IMR-90 (cell line): Measurements from ENCODE around the gene IWS1. TPM values are rescaled to one million over a fixed set of nuclear protein-coding genes. Genes with fewer than 3 reads are reported as not detected.

Experiments used
- ATAC-seq: fragments of 200-7000 bp; cut with Tn5 transposase; 2 replicates; pipeline ENCODE4 v1.9.1; 2020; ENCODE audit warnings: low read depth, mild to moderate bottlenecking, moderate library complexity
- BruUV-seq: library from RNA; stranded (reverse); fragments of 400-500 nt; replicated peaks from 2 replicates; lab custom pipeline; 2021; lab: Mats Ljungman, UMichigan
- CTCF ChIA-PET: fragments of 300-600 bp; formaldehyde crosslinking; extraction: SDS; loops from one replicate; lab custom pipeline; 2021; ENCODE audit warnings: antibody characterized with exemption; lab: Yijun Ruan, JAX
- POLR2A ChIA-PET: fragments of 300-600 bp; sonication (Branson Sonifier 250); formaldehyde crosslinking; loops from one replicate; lab custom pipeline; 2022; ENCODE audit warnings: antibody characterized with exemption; ENCODE audit not compliant: unreplicated experiment; lab: Charles Lee
- DNase-seq: peaks from one replicate; pipeline ENCODE4 v3.0.0; 2013
- H2AFZ ChIP-seq: replicated peaks from 2 replicates; pipeline ENCODE3; 2013; ENCODE audit warnings: low read length, mild to moderate bottlenecking; ENCODE audit not compliant: poor library complexity
- H2AK5ac ChIP-seq: 2 replicates; pipeline ENCODE4 v1.6.1; 2013; ENCODE audit warnings: low read depth, low read length, inconsistent platforms
- H2AK9ac ChIP-seq: replicated peaks from 2 replicates; pipeline ENCODE3; 2013; ENCODE audit warnings: mild to moderate bottlenecking, low read depth, low read length, moderate library complexity; ENCODE audit not compliant: poor library complexity
- H2BK120ac ChIP-seq: 2 replicates; pipeline ENCODE4 v1.6.1; 2013; ENCODE audit warnings: low read depth, low read length, inconsistent platforms
- H2BK15ac ChIP-seq: 3 replicates; pipeline ENCODE4 v1.6.1; 2013; ENCODE audit warnings: low read depth, low read length, inconsistent platforms
- H2BK20ac ChIP-seq: 2 replicates; pipeline ENCODE4 v1.6.1; 2013; ENCODE audit warnings: low read depth, mild to moderate bottlenecking, inconsistent platforms, low read length, moderate library complexity
- H2BK5ac ChIP-seq: 2 replicates; pipeline ENCODE4 v1.6.1; 2013; ENCODE audit warnings: mild to moderate bottlenecking, low read depth, low read length, inconsistent platforms; ENCODE audit not compliant: poor library complexity, severe bottlenecking
- H3K14ac ChIP-seq: replicated peaks from 2 replicates; pipeline ENCODE4 v1.6.1; 2013; ENCODE audit warnings: low read depth, low read length, inconsistent platforms
- H3K18ac ChIP-seq: 2 replicates; pipeline ENCODE4 v1.6.1; 2013; ENCODE audit warnings: low read depth, low read length, control low read depth
- H3K23ac ChIP-seq: 2 replicates; pipeline ENCODE4 v1.6.1; 2013; ENCODE audit warnings: low read depth, low read length, inconsistent platforms
- H3K27ac ChIP-seq: 2 replicates; pipeline ENCODE4 v1.5.1; 2013; ENCODE audit warnings: mild to moderate bottlenecking, control low read depth, low read length; ENCODE audit not compliant: insufficient read depth
- H3K27me3 ChIP-seq: 2 replicates; pipeline ENCODE4 v1.6.1; 2013; ENCODE audit warnings: low read length; ENCODE audit not compliant: control insufficient read depth, insufficient read depth
- H3K36me3 ChIP-seq: 2 replicates; pipeline ENCODE4 v1.6.1; 2013; ENCODE audit warnings: low read length, mixed read lengths; ENCODE audit not compliant: control insufficient read depth, insufficient read depth
- H3K4ac ChIP-seq: 2 replicates; pipeline ENCODE4 v1.6.1; 2013; ENCODE audit warnings: low read depth, low read length, inconsistent platforms
- H3K4me1 ChIP-seq: 2 replicates; pipeline ENCODE4 v1.6.1; 2013; ENCODE audit warnings: low read length, mixed read lengths; ENCODE audit not compliant: control insufficient read depth, insufficient read depth
- H3K4me2 ChIP-seq: 2 replicates; pipeline ENCODE4 v1.6.1; 2013; ENCODE audit warnings: low read depth, mild to moderate bottlenecking, control low read depth, low read length, moderate library complexity
- H3K4me3 ChIP-seq: 2 replicates; pipeline ENCODE4 v1.5.1; 2013; ENCODE audit warnings: low read depth, mild to moderate bottlenecking, control low read depth, low read length, moderate library complexity; ENCODE audit not compliant: insufficient read depth
- H3K56ac ChIP-seq: 2 replicates; pipeline ENCODE4 v1.6.1; 2013; ENCODE audit warnings: low read length, inconsistent platforms; ENCODE audit not compliant: insufficient read depth; ENCODE audit errors: extremely low read depth
- H3K79me1 ChIP-seq, 2 experiments: 2 replicates each; pipeline ENCODE4 v1.6.1; 2013; ENCODE audit warnings: low read length in 2 of 2, inconsistent platforms in 1 of 2, low read depth in 1 of 2
- H3K9ac ChIP-seq: 2 replicates; pipeline ENCODE4 v1.6.1; 2013; ENCODE audit warnings: low read depth, low read length, control low read depth
- H3K9me1 ChIP-seq: 2 replicates; pipeline ENCODE4 v1.6.1; 2013; ENCODE audit warnings: low read length, inconsistent platforms; ENCODE audit not compliant: insufficient read depth
- H3K9me3 ChIP-seq: 2 replicates; pipeline ENCODE4 v1.6.1; 2013; ENCODE audit warnings: low read length; ENCODE audit not compliant: control insufficient read depth, insufficient read depth
- H4K20me1 ChIP-seq: 2 replicates; pipeline ENCODE4 v1.6.1; 2013; ENCODE audit warnings: low read length, inconsistent platforms; ENCODE audit not compliant: insufficient read depth
- H4K5ac ChIP-seq: 2 replicates; pipeline ENCODE4 v1.6.1; 2013; ENCODE audit warnings: mild to moderate bottlenecking, low read depth, low read length, control low read depth
- H4K8ac ChIP-seq, 2 experiments: 2 replicates each; pipeline ENCODE4 v1.6.1; 2013; ENCODE audit warnings: low read depth in 2 of 2, low read length in 2 of 2, control low read depth in 1 of 2, inconsistent platforms in 1 of 2
- H4K91ac ChIP-seq: 2 replicates; pipeline ENCODE4 v1.6.1; 2013; ENCODE audit warnings: low read depth, low read length, inconsistent platforms; ENCODE audit not compliant: insufficient read depth
- BHLHE40 ChIP-seq: fragments of 150-350 bp; IDR thresholded peaks from 2 replicates; pipeline ENCODE4 v1.6.1; 2016; ENCODE audit warnings: mild to moderate bottlenecking, low read depth, low read length
- CEBPB ChIP-seq: IDR thresholded peaks from 2 replicates; pipeline ENCODE4 v1.6.1; 2012; ENCODE audit warnings: low read depth, low read length, improper control_type of control experiment
- CHD1 ChIP-seq: IDR thresholded peaks from 2 replicates; pipeline ENCODE4 v1.6.1; 2012; ENCODE audit warnings: low read depth, low read length, improper control_type of control experiment
- CTCF ChIP-seq: conservative IDR thresholded peaks from 2 replicates; pipeline ENCODE4 v1.5.1; 2012; ENCODE audit warnings: mild to moderate bottlenecking, low read depth, low read length, improper control_type of control experiment
- ELK1 ChIP-seq: fragments of 150-350 bp; IDR thresholded peaks from 2 replicates; pipeline ENCODE4 v1.6.1; 2016; ENCODE audit warnings: low read depth, mild to moderate bottlenecking, low read length, moderate library complexity, borderline replicate concordance
- FOS ChIP-seq: fragments of 150-350 bp; IDR thresholded peaks from 2 replicates; pipeline ENCODE4 v1.6.1; 2016; ENCODE audit warnings: low read depth, low read length
- MAFK ChIP-seq: IDR thresholded peaks from 2 replicates; pipeline ENCODE4 v1.6.1; 2012; ENCODE audit warnings: low read depth, low read length, improper control_type of control experiment
- MAZ ChIP-seq: IDR thresholded peaks from 2 replicates; pipeline ENCODE4 v1.6.1; 2012; ENCODE audit warnings: low read depth, mild to moderate bottlenecking, low read length, improper control_type of control experiment, moderate library complexity, borderline replicate concordance
- MXI1 ChIP-seq: IDR thresholded peaks from 2 replicates; pipeline ENCODE4 v1.6.1; 2012; ENCODE audit warnings: low read depth, mild to moderate bottlenecking, low read length, moderate library complexity, borderline replicate concordance
- NFE2L2 ChIP-seq: fragments of 150-350 bp; IDR thresholded peaks from 2 replicates; pipeline ENCODE4 v1.6.1; 2016; ENCODE audit warnings: low read depth, mild to moderate bottlenecking, low read length
- POLR2A ChIP-seq: IDR thresholded peaks from 2 replicates; pipeline ENCODE4 v1.6.1; 2012; ENCODE audit warnings: mild to moderate bottlenecking, low read depth, low read length
- RAD21 ChIP-seq: IDR thresholded peaks from 2 replicates; pipeline ENCODE4 v1.6.1; 2012; ENCODE audit warnings: low read length, improper control_type of control experiment
- RCOR1 ChIP-seq: IDR thresholded peaks from 2 replicates; pipeline ENCODE4 v1.6.1; 2012; ENCODE audit warnings: mild to moderate bottlenecking, low read length, improper control_type of control experiment; ENCODE audit not compliant: insufficient replicate concordance
- RFX5 ChIP-seq: IDR thresholded peaks from 2 replicates; pipeline ENCODE4 v1.8.0; 2012; ENCODE audit warnings: low read depth, mild to moderate bottlenecking, low read length, moderate library complexity
- SMC3 ChIP-seq: fragments of 150-350 bp; IDR thresholded peaks from 2 replicates; pipeline ENCODE4 v1.6.1; 2016; ENCODE audit warnings: low read depth, mild to moderate bottlenecking, antibody characterized with exemption, low read length, moderate library complexity
- USF2 ChIP-seq: fragments of 150-350 bp; IDR thresholded peaks from 2 replicates; pipeline ENCODE4 v1.6.1; 2017; ENCODE audit warnings: mild to moderate bottlenecking, antibody characterized with exemption, low read length, low read depth
- WGBS, 2 experiments: methylation state at CpG; one replicate each; pipeline versions ENCODE4 v1.1.5 to v1.1.7; 2013; ENCODE audit warnings: missing lambda C conversion rate in 2 of 2; ENCODE audit not compliant: insufficient read length in 1 of 2; ENCODE audit errors: extremely low coverage in 2 of 2; 5-methylcytosine and 5-hydroxymethylcytosine counted together
- dilution Hi-C: fragments of 300-500 bp; cut with HindIII; formaldehyde crosslinking; loops from one replicate; pipeline ENCODE4 v1.14.3; 2018; ENCODE audit warnings: low sequenced_read_pairs; ENCODE audit not compliant: unreplicated experiment
- in situ Hi-C: fragments of 300-500 bp; cut with MboI; formaldehyde crosslinking; loops from 3 replicates; pipeline ENCODE4 v1.14.3; 2019; ENCODE audit warnings: low sequenced_read_pairs, inconsistent platforms, mixed read lengths
- intact Hi-C: fragments of 100-400 bp; cut with micrococcal nuclease; formaldehyde crosslinking; loops from 2 replicates; pipeline ENCODE4 v1.10.0; 2022
- polyA plus RNA-seq, 3 experiments: library from polyadenylated mRNA; depleted of rRNA; stranded (reverse); fragments of >200 nt; gene quantifications; 2 replicates each; pipeline ENCODE4 v1.2.3, GENCODE V29; 2012; ENCODE audit warnings: low replicate concordance in 1 of 3
- total RNA-seq: library from RNA; depleted of rRNA; stranded (reverse); fragments of >200 nt; gene quantifications from 2 replicates; pipeline ENCODE4 v1.2.3, GENCODE V29; 2012

Gene IWS1
- total and polyA plus RNA-seq, 2 of the 4 experiments (the other 2 are of a cell fraction), result 31.5 to 52.5 TPM

- Histone ChIP-seq H3K9me3 (peaks cover 2% of the 10 kb centered on the region; the same call in 1 of the 2 replicates), H4K8ac (no peak overlapping the region), H3K4me2 (no peak overlapping the region), H4K91ac (no peak overlapping the region), H3K36me3 (no peaks in the 10 kb centered on the region), H2BK15ac (no peak overlapping the region), H3K4me3 (no peak overlapping the region), H4K20me1 (no peaks in the 10 kb centered on the region), H2AK5ac (no peak overlapping the region), H3K4ac (no peak overlapping the region), H3K18ac (no peak overlapping the region), H3K79me1 (no peaks in the 10 kb centered on the region), H3K27me3 (peaks cover 39% of the 10 kb centered on the region), H2AK9ac (no peak overlapping the region), H2AFZ (no peak overlapping the region), H3K23ac (no peak overlapping the region), H3K56ac (no peak overlapping the region), H3K9ac (no peak overlapping the region), H4K5ac (no peak overlapping the region), H3K9me1 (peaks cover under 1% of the 10 kb centered on the region; the same call in 1 of the 2 replicates), H2BK120ac (no peak overlapping the region), H3K14ac (no peak overlapping the region), H3K27ac (no peak overlapping the region), H2BK5ac (no peak overlapping the region), H3K4me1 (no peaks in the 10 kb centered on the region), H2BK20ac (no peak overlapping the region)
- BruUV-seq, result no TSS peak
- TF ChIP-seq MAZ (no peak), MAFK (no peak), CEBPB (no peak), FOS (no peak), POLR2A (no peak), CTCF (no peak), RFX5 (no peak), USF2 (no peak), ELK1 (no peak), SMC3 (no peak), MXI1 (no peak), BHLHE40 (no peak), NFE2L2 (no peak), RAD21 (no peak), RCOR1 (no peak), CHD1 (no peak)
- in situ Hi-C loops (no loop called here), intact Hi-C loops (no loop called here), dilution Hi-C loops (no loop called here)
- POLR2A ChIA-PET, result no interaction called here
- 66% methylated on average over 4 of the region's 6 CpGs; no CpG with 5 or more reads in 1 of the 2 experiments for WGBS, 2 experiments
- ATAC-seq (no peak), DNase-seq (no peak)
- CTCF ChIA-PET, result no interaction called here
These were observed 26.0 kb upstream of the IWS1 start for GRCh38 chr2:127552336-127552735.
